Osteoblast (primary cell): Measurements from ENCODE around the gene LRMDA. TPM values are rescaled to one million over a fixed set of nuclear protein-coding genes. Genes with fewer than 3 reads are reported as not detected.

Experiments used
- DNase-seq: peaks from one replicate; pipeline ENCODE4 v3.0.0; 2011; ENCODE audit warnings: low spot score, mixed read lengths; ENCODE audit not compliant: insufficient read length; ENCODE audit errors: missing footprints
- H2AFZ ChIP-seq: 2 replicates; pipeline ENCODE4 v1.6.0; 2011; ENCODE audit warnings: mild to moderate bottlenecking, low read length
- H3K27ac ChIP-seq: 2 replicates; pipeline ENCODE4 v1.5.1; 2011; ENCODE audit warnings: mild to moderate bottlenecking, low read depth, low read length, moderate library complexity
- H3K27me3 ChIP-seq: 2 replicates; pipeline ENCODE4 v1.6.0; 2012; ENCODE audit warnings: mild to moderate bottlenecking, control low read depth, inconsistent platforms, low read length, moderate library complexity; ENCODE audit not compliant: insufficient read depth
- H3K36me3 ChIP-seq: 2 replicates; pipeline ENCODE4 v1.5.1; 2011; ENCODE audit warnings: mild to moderate bottlenecking, low read length, control low read depth, moderate library complexity; ENCODE audit not compliant: insufficient read depth
- H3K4me1 ChIP-seq: 2 replicates; pipeline ENCODE4 v1.5.1; 2011; ENCODE audit warnings: mild to moderate bottlenecking, low read length, control low read depth, moderate library complexity; ENCODE audit not compliant: insufficient read depth
- H3K4me2 ChIP-seq: 2 replicates; pipeline ENCODE4 v1.6.0; 2011; ENCODE audit warnings: mild to moderate bottlenecking, low read length; ENCODE audit not compliant: insufficient read depth
- H3K4me3 ChIP-seq: fragments of 200-600 bp; sonication (generic); 3 replicates; pipeline ENCODE4 v1.5.1; 2012; ENCODE audit warnings: mild to moderate bottlenecking, low read length, inconsistent platforms; ENCODE audit not compliant: insufficient read depth
- H3K79me2 ChIP-seq: 2 replicates; pipeline ENCODE4 v1.6.0; 2012; ENCODE audit warnings: mild to moderate bottlenecking, low read length, control low read depth, inconsistent platforms; ENCODE audit not compliant: insufficient read depth
- H3K9me3 ChIP-seq: 2 replicates; pipeline ENCODE4 v1.5.1; 2011; ENCODE audit warnings: low read depth, low read length, control low read depth
- H4K20me1 ChIP-seq: 2 replicates; pipeline ENCODE4 v1.6.0; 2012; ENCODE audit warnings: mild to moderate bottlenecking, low read length, control low read depth; ENCODE audit not compliant: insufficient read depth
- total RNA-seq: library from RNA; depleted of rRNA; stranded (reverse); fragments of >200 nt; gene quantifications from 2 replicates; pipeline ENCODE4 v1.2.3, GENCODE V29; 2012
- TF ChIP-seq, protein P1 (sequence below): IDR thresholded peaks from 2 replicates; pipeline ENCODE4 v1.5.1; 2011; ENCODE audit warnings: mild to moderate bottlenecking, low read depth, low read length, moderate library complexity; ENCODE audit errors: extremely low read depth

The LRMDA gene
- total RNA-seq, 1 donor: 18.5 TPM

DNA sequence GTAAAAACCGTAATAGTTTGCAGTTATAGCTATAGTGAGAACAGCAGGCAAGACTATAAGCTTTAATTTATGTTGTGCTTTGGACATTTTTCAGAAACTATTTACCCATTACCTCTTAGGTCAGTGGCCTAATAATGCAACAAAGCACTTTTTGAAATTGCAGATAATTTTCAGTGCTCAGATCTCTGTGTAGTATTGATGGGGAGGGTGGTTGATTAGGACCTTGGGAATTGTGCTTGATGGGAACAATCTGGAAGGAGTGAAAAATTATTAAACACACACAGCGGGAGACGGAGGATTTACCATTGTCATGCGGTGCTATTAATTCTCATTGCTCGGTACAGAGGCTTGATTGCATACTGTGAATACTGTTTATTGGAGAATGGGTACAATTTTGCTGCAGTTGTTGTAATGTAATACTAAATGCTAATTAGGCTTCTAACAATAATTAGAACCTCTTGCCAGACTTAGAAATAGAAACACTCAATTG, 304.8 kb downstream of the LRMDA start:
- Histone ChIP-seq H2AFZ (no peak overlapping the region), H3K4me1 (no peaks in the 10 kb centered on the region), H4K20me1 (no peaks in the 10 kb centered on the region), H3K4me2 (no peak overlapping the region), H3K27me3 (no peaks in the 10 kb centered on the region), H3K79me2 (no peaks in the 10 kb centered on the region), H3K27ac (no peak overlapping the region), H3K36me3 (no peaks in the 10 kb centered on the region), H3K9me3 (no peaks in the 10 kb centered on the region), H3K4me3 (no peak overlapping the region)
- no peak for DNase-seq
- TF ChIP-seq, protein P1, sequence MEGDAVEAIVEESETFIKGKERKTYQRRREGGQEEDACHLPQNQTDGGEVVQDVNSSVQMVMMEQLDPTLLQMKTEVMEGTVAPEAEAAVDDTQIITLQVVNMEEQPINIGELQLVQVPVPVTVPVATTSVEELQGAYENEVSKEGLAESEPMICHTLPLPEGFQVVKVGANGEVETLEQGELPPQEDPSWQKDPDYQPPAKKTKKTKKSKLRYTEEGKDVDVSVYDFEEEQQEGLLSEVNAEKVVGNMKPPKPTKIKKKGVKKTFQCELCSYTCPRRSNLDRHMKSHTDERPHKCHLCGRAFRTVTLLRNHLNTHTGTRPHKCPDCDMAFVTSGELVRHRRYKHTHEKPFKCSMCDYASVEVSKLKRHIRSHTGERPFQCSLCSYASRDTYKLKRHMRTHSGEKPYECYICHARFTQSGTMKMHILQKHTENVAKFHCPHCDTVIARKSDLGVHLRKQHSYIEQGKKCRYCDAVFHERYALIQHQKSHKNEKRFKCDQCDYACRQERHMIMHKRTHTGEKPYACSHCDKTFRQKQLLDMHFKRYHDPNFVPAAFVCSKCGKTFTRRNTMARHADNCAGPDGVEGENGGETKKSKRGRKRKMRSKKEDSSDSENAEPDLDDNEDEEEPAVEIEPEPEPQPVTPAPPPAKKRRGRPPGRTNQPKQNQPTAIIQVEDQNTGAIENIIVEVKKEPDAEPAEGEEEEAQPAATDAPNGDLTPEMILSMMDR: no peak

DNA sequence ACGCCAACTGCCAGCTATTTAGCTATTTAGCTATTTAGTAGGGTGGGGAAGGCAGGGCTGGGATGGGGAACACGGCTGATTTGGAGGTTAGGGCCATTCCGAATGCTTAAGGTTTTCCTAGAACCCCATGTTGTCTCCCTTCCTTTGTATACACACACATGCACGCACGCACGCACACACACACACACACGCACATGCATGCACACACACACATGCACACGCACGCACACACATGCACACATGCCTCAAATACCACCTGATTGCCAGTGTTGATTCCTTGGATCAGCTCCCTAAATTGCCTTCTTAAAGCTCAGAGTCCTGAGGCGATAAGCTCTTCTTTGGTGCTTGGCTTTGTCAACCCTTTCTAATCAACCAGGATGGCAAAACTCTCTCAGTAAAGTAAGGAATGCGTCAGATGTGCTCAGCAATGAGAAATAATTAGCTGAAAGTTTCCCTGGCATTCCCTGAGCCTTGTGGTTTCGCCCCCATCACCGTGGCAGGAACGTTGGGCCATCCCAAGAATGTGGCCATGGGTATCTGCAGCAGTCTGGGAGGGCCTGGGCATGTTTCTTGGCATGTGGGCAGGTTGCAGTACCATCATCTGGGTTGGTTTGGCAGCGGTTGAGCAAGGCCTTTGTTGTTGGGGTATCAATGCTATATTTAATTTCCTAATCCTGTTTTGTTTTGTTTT, 305.6 kb downstream of the LRMDA start:
- H3K27me3 ChIP-seq: no peaks in the 10 kb centered on the region
- no peak overlapping the region for H2AFZ ChIP-seq
- no peak overlapping the region for H3K27ac ChIP-seq
- DNase-seq: no peak
- H3K36me3 ChIP-seq: no peaks in the 10 kb centered on the region
- H3K9me3 ChIP-seq: no peaks in the 10 kb centered on the region
- no peaks in the 10 kb centered on the region for H4K20me1 ChIP-seq
- H3K4me1 ChIP-seq: no peaks in the 10 kb centered on the region
- H3K4me3 ChIP-seq: no peak overlapping the region
- no peaks in the 10 kb centered on the region for H3K79me2 ChIP-seq
- TF ChIP-seq, protein P1: no peak
- no peak overlapping the region for H3K4me2 ChIP-seq

DNA sequence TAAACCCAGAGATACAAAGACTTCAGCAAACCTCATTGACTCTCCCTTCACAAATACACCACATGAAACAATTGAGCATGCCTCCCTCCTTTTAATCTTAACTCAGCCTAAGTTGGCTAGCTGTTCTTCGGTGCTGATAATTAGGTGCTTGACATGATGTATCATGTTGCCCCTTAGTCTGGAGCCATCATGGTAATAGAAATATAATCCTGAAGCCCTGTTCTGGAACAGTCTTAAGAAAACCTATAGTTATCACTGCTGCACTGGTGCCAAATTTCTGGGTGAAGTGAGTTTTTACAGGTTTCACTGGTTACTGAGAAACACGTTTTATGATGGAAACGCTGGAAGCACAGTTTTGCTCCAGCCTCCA, 306.1 kb downstream of the LRMDA start:
- TF ChIP-seq, protein P1: no peak
- H3K27ac ChIP-seq: no peak overlapping the region
- H3K27me3 ChIP-seq: no peaks in the 10 kb centered on the region
- H3K4me3 ChIP-seq: no peak overlapping the region
- no peak for DNase-seq
- no peaks in the 10 kb centered on the region for H3K4me1 ChIP-seq
- H3K79me2 ChIP-seq: no peaks in the 10 kb centered on the region
- H3K9me3 ChIP-seq: no peaks in the 10 kb centered on the region
- H2AFZ ChIP-seq: no peak overlapping the region
- H4K20me1 ChIP-seq: no peaks in the 10 kb centered on the region
- H3K4me2 ChIP-seq: no peak overlapping the region
- no peaks in the 10 kb centered on the region for H3K36me3 ChIP-seq

DNA sequence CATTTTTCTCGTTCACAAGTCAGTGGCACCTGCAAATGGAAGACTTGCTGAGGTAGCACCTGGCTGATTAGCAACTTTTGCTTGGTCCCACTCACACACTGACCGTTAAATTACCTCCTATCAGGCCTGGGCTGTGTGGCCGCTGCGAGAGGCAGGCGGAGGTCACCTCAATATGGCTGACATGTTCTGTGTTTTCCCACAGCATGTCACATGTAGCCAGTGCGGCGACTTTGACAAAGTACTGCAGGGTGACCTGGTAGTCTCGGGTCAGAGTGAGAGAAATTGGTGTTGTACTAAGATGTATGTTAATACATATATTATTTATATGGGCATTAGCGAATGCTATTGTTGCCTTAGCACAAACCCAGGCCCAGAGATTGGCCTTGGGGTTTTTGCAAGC, 307.5 kb downstream of the LRMDA start:
- H3K4me3 ChIP-seq: no peak overlapping the region
- DNase-seq: no peak
- H4K20me1 ChIP-seq: no peaks in the 10 kb centered on the region
- H3K4me2 ChIP-seq: no peak overlapping the region
- no peak overlapping the region for H2AFZ ChIP-seq
- H3K4me1 ChIP-seq: no peaks in the 10 kb centered on the region
- TF ChIP-seq, protein P1: no peak
- H3K79me2 ChIP-seq: no peaks in the 10 kb centered on the region
- H3K36me3 ChIP-seq: no peaks in the 10 kb centered on the region
- H3K9me3 ChIP-seq: no peaks in the 10 kb centered on the region
- no peak overlapping the region for H3K27ac ChIP-seq
- no peaks in the 10 kb centered on the region for H3K27me3 ChIP-seq
